COLO668 (cell line): ENCODE measurements around the gene KCNC2.
"Not testable (repeated sequence)": the region's sequence is repeated elsewhere in the genome, so short reads cannot be mapped to it uniquely, and the experiment has no call there.

Experiments
- DNase-seq: peaks from one replicate; lab custom pipeline; 2025; ENCODE audit not compliant: unreplicated experiment; lab: John Stamatoyannopoulos, UW

Gene KCNC2

DNA sequence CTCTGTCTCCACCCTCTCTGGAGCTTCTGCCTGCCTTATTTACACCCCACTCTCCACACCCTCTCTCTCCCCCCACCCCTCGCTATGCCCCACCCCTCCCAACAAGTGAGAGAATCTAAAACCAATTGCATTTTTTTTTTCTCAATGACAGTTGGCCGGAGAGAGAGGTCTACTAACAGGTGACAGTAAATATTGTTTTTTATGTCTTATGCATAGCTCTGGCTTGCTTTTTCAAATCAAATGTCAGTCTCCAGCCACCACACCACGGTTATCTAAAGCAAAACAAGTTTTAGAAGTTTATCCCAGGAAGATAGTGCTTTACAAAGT, at the start of gene KCNC2:
Gene KCNC2, minus strand, starts transcription at position 28 of the 327 bp plus-strand sequence.
- no peak for DNase-seq

- DNase-seq: no peak
Observed at GRCh38 chr12:75259143-75259542, 49.5 kb upstream of the KCNC2 start.

DNA sequence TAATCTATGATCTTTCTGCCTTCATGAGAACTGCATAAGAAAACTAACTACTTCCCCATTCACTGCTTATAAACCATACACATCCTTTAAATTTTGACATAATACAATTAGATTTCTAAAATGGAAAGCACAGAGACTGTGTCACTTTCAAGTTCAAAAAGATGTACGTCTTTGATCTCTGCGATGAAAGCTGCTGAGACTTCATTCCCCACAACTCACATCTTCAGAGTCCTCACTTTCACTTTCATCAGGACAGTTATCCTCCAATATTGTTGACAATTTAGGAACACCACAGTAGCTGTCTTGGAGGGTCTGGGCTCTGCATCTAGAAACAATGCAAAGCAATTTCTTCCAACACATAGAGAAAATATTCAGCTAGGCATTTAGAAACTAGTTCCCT, 47.9 kb upstream of the KCNC2 start:
- no peak for DNase-seq

DNA sequence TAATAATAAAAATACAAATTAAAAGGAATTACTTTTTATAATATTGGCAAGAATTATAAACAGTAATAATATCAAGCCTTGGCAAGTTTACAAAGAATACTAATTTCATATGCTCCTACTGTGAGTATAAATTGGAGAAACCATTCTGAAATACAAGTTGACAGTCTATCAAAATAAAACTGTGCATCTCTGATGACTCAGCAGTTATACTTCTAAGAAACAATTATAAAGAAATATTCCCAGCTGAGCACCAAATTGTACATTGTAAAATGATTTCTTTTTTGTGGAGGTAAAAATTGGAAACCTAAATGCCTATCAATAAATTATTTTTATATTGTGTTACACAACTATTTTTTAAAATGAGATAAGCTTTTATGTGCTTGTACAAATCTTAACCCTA, 35.5 kb upstream of the KCNC2 start:
- no peak for DNase-seq

DNA sequence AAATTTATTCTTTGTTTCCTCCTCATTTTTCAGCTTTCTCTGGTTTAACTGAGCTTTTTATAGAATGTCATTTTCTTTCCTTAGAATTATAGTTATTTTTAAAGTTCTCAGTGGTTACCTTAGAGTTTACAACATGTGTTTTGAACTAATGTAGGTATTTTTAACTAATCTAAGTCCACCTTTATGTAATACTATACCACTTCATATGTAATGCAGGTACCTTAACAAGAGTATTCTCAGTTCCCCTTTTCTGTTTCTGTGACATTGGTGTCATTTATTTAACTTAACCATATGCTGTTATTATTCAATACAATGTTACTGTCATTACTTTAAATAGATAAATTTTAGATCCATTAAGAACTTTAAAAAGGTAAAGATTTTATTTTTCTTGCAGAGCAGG, 30.3 kb upstream of the KCNC2 start:
- no peak for DNase-seq

DNA sequence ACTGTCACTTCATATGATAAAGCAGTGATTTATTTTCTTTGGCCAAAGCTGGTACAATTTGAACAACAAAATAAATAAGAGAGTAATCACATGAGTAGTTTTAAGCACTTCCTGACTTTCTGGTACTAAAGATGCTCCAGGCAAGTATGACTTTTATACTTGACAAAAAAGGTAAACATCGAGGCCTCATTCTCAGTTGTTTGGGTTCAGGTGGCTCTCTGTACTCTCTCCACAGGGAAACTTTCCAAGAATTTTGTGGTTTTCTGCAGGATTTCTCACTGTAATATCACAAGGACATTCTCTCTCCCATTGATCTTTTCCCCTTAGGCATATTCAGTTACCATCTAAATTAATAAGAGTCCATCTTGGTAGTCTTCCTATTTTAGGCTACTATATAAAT, 26.6 kb upstream of the KCNC2 start:
- no peak for DNase-seq

- DNase-seq: no peak
Observed at GRCh38 chr12:75227132-75227531, 17.5 kb upstream of the KCNC2 start.

- no peak for DNase-seq
Observed at GRCh38 chr12:75212072-75212471, 2.4 kb upstream of the KCNC2 start.

DNA sequence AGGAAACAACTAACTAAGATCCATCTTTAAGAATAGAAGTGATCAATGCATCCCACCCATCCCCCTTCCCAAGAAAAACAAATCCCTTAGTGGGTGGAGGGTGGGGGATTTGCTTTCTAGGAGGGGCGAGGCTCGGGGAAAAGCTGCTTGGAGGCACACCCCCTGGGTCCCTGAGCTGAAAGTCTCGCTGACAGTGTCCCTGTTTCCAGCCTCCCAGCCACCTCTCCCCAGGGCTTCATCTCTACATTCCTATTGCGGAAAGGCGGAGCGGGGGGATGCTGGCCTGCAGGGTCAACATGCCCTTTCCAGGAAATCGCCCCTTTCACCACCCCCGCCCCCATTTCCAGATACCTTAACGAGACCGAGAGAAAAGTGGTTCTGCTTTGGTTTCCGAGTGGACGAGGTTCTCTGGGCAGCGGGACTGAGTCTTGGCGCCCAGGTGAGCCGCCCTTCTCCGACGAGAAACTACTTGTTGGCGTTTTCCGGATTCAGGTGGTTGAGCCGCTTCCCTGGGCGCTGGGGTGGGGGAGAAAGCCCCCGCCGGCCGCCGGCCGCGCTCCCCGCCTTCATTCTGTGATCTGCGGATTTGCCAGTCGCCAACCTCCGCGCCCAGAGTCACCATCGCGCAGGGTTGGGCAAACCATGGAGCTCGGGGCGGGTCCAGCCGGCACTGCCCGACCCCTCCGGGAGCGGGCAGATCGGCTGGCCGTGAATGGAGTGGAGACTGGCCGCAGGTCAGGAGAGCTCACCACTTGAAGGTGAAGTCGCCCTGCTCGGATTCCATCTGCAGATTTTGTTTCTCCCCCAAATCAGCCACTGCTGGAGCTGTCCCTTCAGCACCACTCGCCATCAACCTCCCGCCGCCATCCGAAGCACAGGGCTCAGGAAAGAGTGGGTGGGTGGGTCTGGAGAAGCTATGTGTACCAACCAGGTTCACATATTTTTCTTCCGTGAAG, 505 bp downstream of the KCNC2 start:
- peak; percentile 10 for DNase-seq

- DNase-seq: peak; percentile 39
Observed at GRCh38 chr12:75207338-75208083, 2.1 kb downstream of the KCNC2 start.

- DNase-seq: no peak
Observed at GRCh38 chr12:75205558-75205957, 4.1 kb downstream of the KCNC2 start.

- no peak for DNase-seq
Observed at GRCh38 chr12:75196865-75197264, 12.8 kb downstream of the KCNC2 start.

- no peak for DNase-seq
Observed at GRCh38 chr12:75196408-75196807, 13.2 kb downstream of the KCNC2 start.

DNA sequence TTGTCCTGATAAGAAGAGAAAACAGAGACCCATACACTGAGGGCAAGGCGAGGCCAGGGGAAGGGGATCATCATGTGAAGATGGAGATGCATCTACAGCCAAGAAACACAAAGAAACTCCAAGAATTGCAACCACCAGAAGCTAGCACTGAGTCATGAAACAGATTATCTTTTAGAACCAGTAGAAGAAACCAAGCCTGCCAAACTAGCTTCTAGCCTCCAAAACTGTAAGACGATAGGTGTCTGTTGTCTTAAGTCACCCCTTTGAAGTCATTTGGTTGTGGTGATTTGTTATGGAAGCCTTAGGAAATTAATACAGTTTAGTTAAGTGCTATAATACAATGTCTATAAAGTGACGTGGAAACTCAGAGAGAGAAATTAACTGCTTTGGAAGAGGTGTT, 15.4 kb downstream of the KCNC2 start:
- DNase-seq: no peak

- DNase-seq: no peak
Observed at GRCh38 chr12:75192196-75192595, 17.4 kb downstream of the KCNC2 start.

DNA sequence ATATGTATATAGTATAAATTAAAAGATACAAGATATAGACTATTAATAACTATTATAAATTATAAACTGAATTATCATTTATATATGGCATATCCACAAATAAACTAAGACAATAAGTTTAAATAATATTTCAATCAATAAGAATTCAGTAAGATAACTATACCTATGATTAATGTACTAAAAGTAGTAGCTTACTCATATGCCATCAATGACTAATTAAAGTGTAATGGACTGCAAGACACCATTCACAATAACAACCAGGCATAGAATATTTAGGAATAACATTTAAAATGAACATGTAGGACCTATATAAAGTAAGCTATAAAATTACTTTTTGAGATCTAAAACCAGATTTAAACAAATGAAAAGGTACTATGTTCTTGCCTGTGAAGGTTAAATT, 18.8 kb downstream of the KCNC2 start:
- no peak for DNase-seq

DNA sequence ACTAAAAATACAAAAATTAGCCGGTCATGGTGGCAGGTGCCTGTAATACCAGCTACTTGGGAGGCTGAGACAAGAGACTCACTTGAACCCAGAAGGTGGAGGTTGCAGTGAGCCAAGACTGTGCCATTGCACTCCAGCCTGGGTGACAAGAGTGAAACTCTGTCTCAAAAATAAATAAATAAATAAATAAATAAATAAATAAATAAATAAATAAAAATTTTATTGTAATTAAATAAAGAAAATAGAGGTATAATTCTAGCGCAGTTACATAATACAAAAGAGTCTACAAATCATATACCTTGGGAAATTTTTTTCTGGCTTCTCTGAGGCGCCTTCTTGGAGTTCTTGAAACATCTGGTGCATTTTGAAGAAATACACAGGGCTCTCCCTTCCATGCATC, 23.8 kb downstream of the KCNC2 start:
- DNase-seq: not testable (repeated sequence)

DNA sequence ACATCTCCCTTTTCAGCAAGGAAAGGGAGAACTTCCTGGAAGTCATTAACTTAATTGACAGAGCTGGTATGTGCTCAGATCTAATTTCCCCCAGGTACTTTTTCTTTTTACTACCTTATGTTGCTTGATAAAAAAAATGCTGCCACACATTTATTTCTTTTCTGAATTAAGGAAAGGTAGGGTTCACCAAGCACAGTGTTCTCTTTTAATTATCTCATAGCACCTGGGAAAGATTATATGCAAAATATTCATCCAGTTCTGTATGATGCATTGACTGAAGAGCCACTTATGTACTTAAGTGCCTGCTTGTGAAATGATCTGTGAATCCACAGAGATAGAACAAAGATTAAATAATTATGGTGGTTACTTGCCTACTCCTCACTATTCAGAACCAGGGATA, 25.1 kb downstream of the KCNC2 start:
- DNase-seq: no peak

DNA sequence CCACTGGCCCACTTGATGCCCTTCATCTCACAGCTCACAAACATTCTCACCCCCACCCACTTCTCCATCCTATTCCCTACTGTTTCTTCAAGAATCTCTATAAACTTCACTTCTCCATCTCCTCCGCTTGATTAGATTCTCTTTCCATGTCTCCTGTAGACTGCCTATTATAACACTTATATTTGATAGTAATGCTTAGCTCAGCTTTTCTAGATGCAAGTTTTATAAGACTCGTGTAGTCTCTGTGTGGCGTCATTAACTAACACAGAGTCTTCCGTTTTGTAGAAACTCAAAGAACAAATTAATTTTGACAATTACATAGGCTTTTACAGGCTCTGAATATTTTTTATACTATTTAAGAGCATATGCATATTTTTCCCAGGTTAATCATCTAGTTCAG, 25.7 kb downstream of the KCNC2 start:
- DNase-seq: no peak

DNA sequence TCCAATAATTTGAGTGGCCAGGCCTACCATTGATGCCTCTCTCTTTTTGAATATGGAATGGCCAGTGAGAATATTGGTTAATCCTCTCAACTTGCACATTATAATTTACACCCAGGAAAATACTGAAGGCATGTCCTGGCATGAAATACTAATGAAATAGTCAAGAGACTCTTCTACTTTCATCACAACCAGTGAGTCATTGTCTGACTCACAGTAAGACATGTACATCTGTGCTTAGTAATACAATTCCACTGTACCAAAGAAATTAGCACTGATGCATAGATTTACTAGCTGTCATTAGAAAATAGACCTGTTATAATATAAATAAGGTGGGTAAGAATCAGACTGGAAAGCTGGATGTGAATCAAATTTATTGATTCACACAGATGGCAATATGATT, 31.6 kb downstream of the KCNC2 start:
- no peak for DNase-seq

- DNase-seq: no peak
Observed at GRCh38 chr12:75172611-75173010, 37.0 kb downstream of the KCNC2 start.

GRCh38 chr12:75170640-75171185, 38.9 kb downstream of the KCNC2 start:
- DNase-seq: no peak
